H9 (cell line): ENCODE measurements around the gene TELO2. TPM values are rescaled to one million over a fixed set of nuclear protein-coding genes. Genes with fewer than 3 reads are reported as not detected.

ENCODE experiments used
- DNase-seq: peaks from one replicate; pipeline ENCODE4 v3.0.0-alpha.2; 2017
- H2AFZ ChIP-seq: one replicate; pipeline ENCODE4 v1.6.1; 2013; ENCODE audit warnings: mild to moderate bottlenecking, low read length, control low read depth, moderate library complexity
- H2AK5ac ChIP-seq: 2 replicates; pipeline ENCODE4 v1.6.1; 2013; ENCODE audit warnings: low read length, control low read depth, mixed read lengths; ENCODE audit not compliant: insufficient read length
- H2BK120ac ChIP-seq: one replicate; pipeline ENCODE4 v1.6.1; 2013; ENCODE audit warnings: low read depth, mild to moderate bottlenecking, low read length, control low read depth, inconsistent platforms; ENCODE audit not compliant: poor library complexity, severe bottlenecking
- H2BK12ac ChIP-seq: 2 replicates; pipeline ENCODE4 v1.6.1; 2013; ENCODE audit warnings: low read length, control low read depth, mixed read lengths, low read depth; ENCODE audit not compliant: insufficient read length
- H2BK15ac ChIP-seq: 2 replicates; pipeline ENCODE4 v1.6.1; 2013; ENCODE audit warnings: low read depth, low read length, control low read depth
- H2BK20ac ChIP-seq: one replicate; pipeline ENCODE4 v1.6.1; 2013; ENCODE audit warnings: low read depth, mild to moderate bottlenecking, low read length, control low read depth, inconsistent platforms; ENCODE audit not compliant: poor library complexity, severe bottlenecking
- H2BK5ac ChIP-seq: 2 replicates; pipeline ENCODE4 v1.6.1; 2013; ENCODE audit warnings: low read length, control low read depth, mixed read lengths; ENCODE audit not compliant: insufficient read length
- H3K14ac ChIP-seq: 2 replicates; pipeline ENCODE4 v1.6.1; 2013; ENCODE audit warnings: low read length, control low read depth; ENCODE audit not compliant: insufficient read depth
- H3K18ac ChIP-seq: 2 replicates; pipeline ENCODE4 v1.6.1; 2013; ENCODE audit warnings: low read depth, mild to moderate bottlenecking, mixed read lengths, low read length, control low read depth; ENCODE audit not compliant: insufficient read length
- H3K23ac ChIP-seq: 2 replicates; pipeline ENCODE4 v1.6.1; 2013; ENCODE audit warnings: low read length, control low read depth, mixed read lengths, low read depth; ENCODE audit not compliant: insufficient read length
- H3K23me2 ChIP-seq: 2 replicates; pipeline ENCODE4 v1.6.1; 2013; ENCODE audit warnings: low read depth, mild to moderate bottlenecking, mixed read lengths, low read length, control low read depth; ENCODE audit not compliant: insufficient read length, poor library complexity, severe bottlenecking
- H3K27ac ChIP-seq: 2 replicates; pipeline ENCODE4 v1.5.1; 2013; ENCODE audit warnings: low read length, control low read depth, mixed read lengths, low read depth; ENCODE audit not compliant: insufficient read length
- H3K27me3 ChIP-seq: 2 replicates; pipeline ENCODE4 v1.6.1; 2013; ENCODE audit warnings: low read length, control low read depth, inconsistent platforms; ENCODE audit not compliant: insufficient read depth
- H3K4ac ChIP-seq: 2 replicates; pipeline ENCODE4 v1.6.1; 2013; ENCODE audit warnings: low read depth, mild to moderate bottlenecking, control low read depth, inconsistent platforms, low read length, moderate library complexity
- H3K4me1 ChIP-seq: 2 replicates; pipeline ENCODE4 v1.6.1; 2013; ENCODE audit warnings: low read length, control low read depth, inconsistent platforms; ENCODE audit not compliant: insufficient read depth
- H3K4me2 ChIP-seq: 2 replicates; pipeline ENCODE4 v1.6.1; 2013; ENCODE audit warnings: low read length, control low read depth, mixed read lengths; ENCODE audit not compliant: insufficient read length, insufficient read depth
- H3K56ac ChIP-seq: 2 replicates; pipeline ENCODE4 v1.6.1; 2013; ENCODE audit warnings: low read depth, mild to moderate bottlenecking, mixed read lengths, low read length, control low read depth; ENCODE audit not compliant: insufficient read length
- H3K79me1 ChIP-seq: 2 replicates; pipeline ENCODE4 v1.6.1; 2013; ENCODE audit warnings: low read depth, mild to moderate bottlenecking, moderate library complexity, low read length, control low read depth, inconsistent platforms; ENCODE audit not compliant: insufficient read depth, poor library complexity, severe bottlenecking
- H3K79me2 ChIP-seq: 2 replicates; pipeline ENCODE4 v1.6.1; 2013; ENCODE audit warnings: low read length, control low read depth, inconsistent platforms; ENCODE audit not compliant: insufficient read depth
- H3K9ac ChIP-seq: 2 replicates; pipeline ENCODE4 v1.6.1; 2013; ENCODE audit warnings: low read length, control low read depth, mixed read lengths; ENCODE audit not compliant: insufficient read length; ENCODE audit errors: extremely low read depth
- H3K9me3 ChIP-seq: one replicate; pipeline ENCODE4 v1.6.1; 2013; ENCODE audit warnings: low read depth, low read length, inconsistent platforms; ENCODE audit not compliant: control insufficient read depth
- H3T11ph ChIP-seq: one replicate; pipeline ENCODE4 v1.6.1; 2013; ENCODE audit warnings: mild to moderate bottlenecking, low read length, control low read depth, inconsistent platforms
- H4K20me1 ChIP-seq: one replicate; pipeline ENCODE4 v1.6.1; 2013; ENCODE audit not compliant: control insufficient read depth, insufficient read length, insufficient read depth
- H4K5ac ChIP-seq: 2 replicates; pipeline ENCODE4 v1.6.1; 2013; ENCODE audit warnings: low read depth, mild to moderate bottlenecking, mixed read lengths, low read length, control low read depth; ENCODE audit not compliant: insufficient read length
- H4K8ac ChIP-seq: replicated peaks from 2 replicates; pipeline ENCODE4 v1.6.1; 2013; ENCODE audit warnings: low read length, control low read depth, mixed read lengths, low read depth; ENCODE audit not compliant: insufficient read length
- H4K91ac ChIP-seq: 2 replicates; pipeline ENCODE4 v1.6.1; 2013; ENCODE audit warnings: low read depth, mild to moderate bottlenecking, moderate library complexity, mixed read lengths, low read length, control low read depth; ENCODE audit not compliant: insufficient read length
- H3K27ac Mint-ChIP-seq, 3 experiments: 2 replicates in 2 of 3; 3 replicates in 1 of 3; pipeline ENCODE4 v1.8.0; 2020 to 2021; ENCODE audit warnings: mixed read lengths in 3 of 3, mild to moderate bottlenecking in 1 of 3, moderate library complexity in 1 of 3
- H3K27me3 Mint-ChIP-seq: 2 replicates; pipeline ENCODE4 v1.8.0; 2021; ENCODE audit warnings: low read depth, mild to moderate bottlenecking, moderate library complexity, mixed read lengths
- H3K36me3 Mint-ChIP-seq, 3 experiments: 2 replicates in 2 of 3; 3 replicates in 1 of 3; pipeline ENCODE4 v1.8.0; 2020 to 2021; ENCODE audit warnings: low read depth in 3 of 3, mixed read lengths in 3 of 3; ENCODE audit not compliant: insufficient read depth in 1 of 3
- H3K4me1 Mint-ChIP-seq, 2 experiments: 2 replicates each; pipeline ENCODE4 v1.8.0; 2020; ENCODE audit warnings: mixed read lengths in 2 of 2
- H3K4me3 Mint-ChIP-seq, 2 experiments: 2 replicates in 1 of 2; 3 replicates in 1 of 2; pipeline ENCODE4 v1.8.0; 2020 to 2021; ENCODE audit warnings: mild to moderate bottlenecking in 2 of 2, mixed read lengths in 2 of 2, moderate library complexity in 1 of 2
- H3K9me3 Mint-ChIP-seq, 2 experiments: 2 replicates in 1 of 2; 3 replicates in 1 of 2; pipeline ENCODE4 v1.8.0; 2020; ENCODE audit warnings: mild to moderate bottlenecking in 2 of 2, mixed read lengths in 2 of 2, moderate library complexity in 1 of 2
- WGBS: extraction: QIAGEN DNeasy Blood & Tissue Kit; methylation state at CpG from one replicate; pipeline ENCODE4 v1.1.7; 2013; ENCODE audit warnings: missing lambda C conversion rate, low lambda C conversion rate, mixed read lengths; ENCODE audit not compliant: insufficient read length; ENCODE audit errors: extremely low coverage; 5-methylcytosine and 5-hydroxymethylcytosine counted together
- total RNA-seq: library from RNA; stranded (reverse); gene quantifications from 2 replicates; pipeline ENCODE4 v1.2.1, GENCODE V29; 2021
- TF ChIP-seq, protein P1 (sequence below): fragments of 200-600 bp; sonication (generic); conservative IDR thresholded peaks from 3 replicates; pipeline ENCODE4 v1.8.0; 2021; ENCODE audit warnings: antibody characterized with exemption, mild to moderate bottlenecking

The TELO2 gene
- total RNA-seq, 1 experiment from 2014 or later: 98.9 TPM

DNA sequence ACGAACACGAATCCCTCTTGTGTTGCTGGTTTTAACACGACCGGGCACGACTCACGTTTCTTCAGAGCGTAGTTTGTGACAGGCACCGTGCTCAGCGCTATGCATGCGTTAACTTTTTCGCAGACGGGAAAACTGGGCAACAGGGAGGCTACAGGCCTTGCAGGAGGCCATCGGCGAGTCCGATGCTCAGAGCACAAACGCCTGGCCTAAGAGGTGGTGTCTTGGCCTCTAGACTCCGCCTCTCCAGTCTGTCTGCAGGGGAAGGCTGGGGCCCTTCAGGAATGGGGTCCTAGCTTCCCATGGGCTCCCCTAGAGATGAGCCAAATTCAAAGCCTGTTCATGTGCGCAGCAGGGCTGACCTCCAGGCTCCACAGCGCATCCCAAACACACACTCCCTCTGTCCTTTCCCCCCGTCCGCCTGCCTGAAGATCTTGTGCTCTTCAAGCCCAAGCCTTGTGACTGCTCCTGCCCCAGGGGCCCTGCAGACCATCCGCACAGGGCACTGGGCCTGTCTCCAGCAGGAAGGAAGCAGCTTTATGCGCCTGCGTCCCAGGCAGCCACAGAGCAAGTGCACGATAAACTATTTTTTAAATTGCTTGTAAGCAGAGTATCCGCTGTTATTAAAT, 21.5 kb upstream of the TELO2 start:
- H3K9ac ChIP-seq: no peak overlapping the region
- H3K79me2 ChIP-seq: peaks cover 20% of the 10 kb centered on the region; the same call in 1 of the 2 replicates
- TF ChIP-seq, protein P1, sequence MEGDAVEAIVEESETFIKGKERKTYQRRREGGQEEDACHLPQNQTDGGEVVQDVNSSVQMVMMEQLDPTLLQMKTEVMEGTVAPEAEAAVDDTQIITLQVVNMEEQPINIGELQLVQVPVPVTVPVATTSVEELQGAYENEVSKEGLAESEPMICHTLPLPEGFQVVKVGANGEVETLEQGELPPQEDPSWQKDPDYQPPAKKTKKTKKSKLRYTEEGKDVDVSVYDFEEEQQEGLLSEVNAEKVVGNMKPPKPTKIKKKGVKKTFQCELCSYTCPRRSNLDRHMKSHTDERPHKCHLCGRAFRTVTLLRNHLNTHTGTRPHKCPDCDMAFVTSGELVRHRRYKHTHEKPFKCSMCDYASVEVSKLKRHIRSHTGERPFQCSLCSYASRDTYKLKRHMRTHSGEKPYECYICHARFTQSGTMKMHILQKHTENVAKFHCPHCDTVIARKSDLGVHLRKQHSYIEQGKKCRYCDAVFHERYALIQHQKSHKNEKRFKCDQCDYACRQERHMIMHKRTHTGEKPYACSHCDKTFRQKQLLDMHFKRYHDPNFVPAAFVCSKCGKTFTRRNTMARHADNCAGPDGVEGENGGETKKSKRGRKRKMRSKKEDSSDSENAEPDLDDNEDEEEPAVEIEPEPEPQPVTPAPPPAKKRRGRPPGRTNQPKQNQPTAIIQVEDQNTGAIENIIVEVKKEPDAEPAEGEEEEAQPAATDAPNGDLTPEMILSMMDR: no peak

More for the DNA sequence above, 21.5 kb upstream of the TELO2 start:
- H2AFZ ChIP-seq: no peak overlapping the region
- H4K20me1 ChIP-seq: no peaks in the 10 kb centered on the region
- H3K4me1 ChIP-seq: peaks cover 4% of the 10 kb centered on the region
- no peak overlapping the region for H3T11ph ChIP-seq
- Mint-ChIP-seq H3K9me3 (peaks cover 5 to 8% of the 10 kb centered on the region in 2 experiments; a peak in 3 of 5 replicates), H3K4me3 (no peak overlapping the region; a peak in 1 of 5 replicates), H3K4me1 (peaks cover 12 to 15% of the 10 kb centered on the region in 2 experiments), H3K27me3 (peaks cover 5% of the 10 kb centered on the region), H3K36me3 (peaks cover 0 to 2% (median 0%) of the 10 kb centered on the region in 3 experiments; a peak in 4 of 7 replicates), H3K27ac (peak overlapping the region; percentile 35 to 70 (median 41); a peak in 4 of 7 replicates)
- no peak overlapping the region for H2BK5ac ChIP-seq
- no CpG with 5 or more reads among the region's 26 CpGs for WGBS
- no peak overlapping the region for H3K14ac ChIP-seq
- no peak overlapping the region for H4K5ac ChIP-seq
- H2BK12ac ChIP-seq: no peak overlapping the region
- peaks cover 11% of the 10 kb centered on the region for H3K23me2 ChIP-seq
- H3K27me3 ChIP-seq: no peaks in the 10 kb centered on the region
- no peak overlapping the region for H2BK20ac ChIP-seq
- H4K8ac ChIP-seq: no peak overlapping the region
- H3K4ac ChIP-seq: no peak overlapping the region
- H3K56ac ChIP-seq: no peak overlapping the region
- no peak overlapping the region for H2BK120ac ChIP-seq
- H3K79me1 ChIP-seq: peaks cover 14% of the 10 kb centered on the region
- H3K9me3 ChIP-seq: no peaks in the 10 kb centered on the region
- no peak overlapping the region for H3K18ac ChIP-seq
- H2BK15ac ChIP-seq: no peak overlapping the region
- H2AK5ac ChIP-seq: no peak overlapping the region
- no peak overlapping the region for H3K23ac ChIP-seq
- H3K4me2 ChIP-seq: no peak overlapping the region
- no peak overlapping the region for H4K91ac ChIP-seq
- DNase-seq: no peak
- H3K27ac ChIP-seq: no peak overlapping the region
